Stimulated activated CD8-positive, alpha-beta memory T cell treated with anti-CD3 and anti-CD28 coated beads, Interleukin-15, amount 100 ng/mL, for 1 hour (primary cell): Measurements from ENCODE around the gene MRPS23.

Experiments used
- DNase-seq: peaks from one replicate; pipeline ENCODE4 v3.0.0-alpha.2; 2020; ENCODE audit warnings: low read depth

The MRPS23 gene

DNA sequence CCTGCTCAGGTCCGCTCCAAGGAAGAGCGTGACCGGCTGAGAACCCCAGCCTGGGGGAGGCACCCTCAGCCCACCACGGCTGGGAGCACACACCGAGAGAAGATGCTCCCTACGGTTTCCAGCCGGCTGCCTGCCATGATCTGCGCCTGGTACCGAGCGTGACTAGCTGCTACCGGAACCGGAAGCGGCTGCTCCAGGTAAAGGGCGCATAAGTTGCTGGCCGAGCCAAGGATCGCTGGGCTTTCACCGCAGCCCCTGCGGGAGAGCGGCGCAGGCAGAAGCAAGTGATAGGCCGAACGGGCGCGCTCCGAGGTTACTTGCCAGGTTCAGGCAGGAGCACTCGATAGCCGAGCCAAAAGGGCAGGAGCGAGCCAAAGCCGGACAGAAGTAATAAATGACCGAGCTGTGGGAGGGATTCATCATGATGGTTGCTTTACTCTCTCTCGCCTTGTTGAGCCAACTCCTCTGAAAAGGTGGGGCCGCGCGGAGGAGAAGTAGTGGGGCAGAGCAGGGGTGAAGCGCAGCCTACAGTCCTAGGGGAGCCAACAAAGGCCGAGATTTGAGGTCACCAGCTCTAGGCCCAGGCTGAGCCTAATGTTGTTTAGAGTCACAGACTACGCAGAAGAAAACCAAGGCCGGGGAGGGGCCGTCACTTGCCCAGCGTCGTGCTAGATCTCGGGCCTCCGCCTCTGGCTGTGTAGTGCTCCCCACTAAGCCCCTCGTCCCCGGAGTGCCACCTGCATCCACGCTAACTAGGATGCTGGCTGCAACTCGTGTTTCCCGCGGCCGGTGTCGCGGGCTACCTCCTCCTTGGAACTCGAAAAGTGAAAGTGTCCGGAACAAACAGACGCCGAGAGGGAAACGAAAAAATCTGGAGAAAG, at the start of gene MRPS23:
Gene MRPS23 (minus strand): TSS at position 171 of the 881 bp plus-strand sequence. CDS start 34 bp downstream, at position 137.
- peak; percentile 86 for DNase-seq

DNA sequence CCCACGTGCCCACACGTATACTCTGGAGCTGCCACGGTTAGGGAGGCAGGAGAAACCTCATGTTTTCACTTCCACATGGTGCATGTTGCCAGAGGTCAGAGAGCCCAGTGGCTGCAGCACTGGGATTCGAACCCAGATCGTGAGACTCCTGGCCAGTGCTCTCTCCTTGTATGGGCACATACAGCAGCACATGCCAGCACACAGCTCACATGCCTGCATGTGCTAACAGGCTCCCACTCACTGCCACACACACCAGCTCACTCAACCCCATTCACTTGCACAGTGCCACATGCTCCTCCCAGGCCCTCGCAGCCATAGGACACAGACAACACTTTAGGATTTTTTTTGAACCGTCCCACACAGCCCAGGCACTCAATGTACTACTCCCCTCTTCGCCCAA, 49.5 kb upstream of the MRPS23 start:
- no peak for DNase-seq

GRCh38 chr17:57898487-57899311, 48.9 kb upstream of the MRPS23 start:
- DNase-seq: no peak

DNA sequence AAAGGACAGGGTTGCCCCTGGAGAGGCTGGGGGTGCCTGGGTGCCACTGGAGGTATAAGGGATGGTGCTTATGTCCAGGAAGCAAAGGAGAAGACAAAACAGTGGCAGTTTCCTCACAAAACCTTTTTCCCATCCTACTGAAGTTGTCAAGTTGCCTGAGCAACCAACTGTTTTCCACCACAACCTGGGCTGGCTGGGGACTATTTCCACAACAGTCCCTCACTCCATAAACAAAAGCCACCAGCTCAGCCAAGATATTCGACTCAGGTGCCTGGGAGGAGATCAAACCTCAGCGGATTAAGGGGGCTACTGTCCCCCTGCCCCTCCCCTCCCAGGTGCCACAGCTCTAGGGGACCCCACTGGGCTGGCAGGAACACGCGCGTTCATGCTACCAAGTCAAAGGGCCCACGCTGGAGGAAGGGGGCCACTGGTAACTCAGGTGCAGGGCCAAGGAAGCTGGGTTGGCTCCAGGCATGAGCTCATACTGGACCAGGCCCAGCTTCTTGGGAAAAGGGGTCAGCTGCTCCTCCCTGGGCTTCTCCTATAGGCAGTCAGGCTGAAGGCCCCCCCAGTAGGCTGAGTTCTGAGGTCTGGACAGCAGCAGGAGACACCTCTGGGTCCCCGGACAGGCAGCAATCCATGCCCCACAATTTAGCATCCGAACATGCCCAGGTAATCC, 45.7 kb upstream of the MRPS23 start:
- DNase-seq: no peak

- no peak for DNase-seq
Observed at GRCh38 chr17:57894848-57895247, 45.0 kb upstream of the MRPS23 start.

DNA sequence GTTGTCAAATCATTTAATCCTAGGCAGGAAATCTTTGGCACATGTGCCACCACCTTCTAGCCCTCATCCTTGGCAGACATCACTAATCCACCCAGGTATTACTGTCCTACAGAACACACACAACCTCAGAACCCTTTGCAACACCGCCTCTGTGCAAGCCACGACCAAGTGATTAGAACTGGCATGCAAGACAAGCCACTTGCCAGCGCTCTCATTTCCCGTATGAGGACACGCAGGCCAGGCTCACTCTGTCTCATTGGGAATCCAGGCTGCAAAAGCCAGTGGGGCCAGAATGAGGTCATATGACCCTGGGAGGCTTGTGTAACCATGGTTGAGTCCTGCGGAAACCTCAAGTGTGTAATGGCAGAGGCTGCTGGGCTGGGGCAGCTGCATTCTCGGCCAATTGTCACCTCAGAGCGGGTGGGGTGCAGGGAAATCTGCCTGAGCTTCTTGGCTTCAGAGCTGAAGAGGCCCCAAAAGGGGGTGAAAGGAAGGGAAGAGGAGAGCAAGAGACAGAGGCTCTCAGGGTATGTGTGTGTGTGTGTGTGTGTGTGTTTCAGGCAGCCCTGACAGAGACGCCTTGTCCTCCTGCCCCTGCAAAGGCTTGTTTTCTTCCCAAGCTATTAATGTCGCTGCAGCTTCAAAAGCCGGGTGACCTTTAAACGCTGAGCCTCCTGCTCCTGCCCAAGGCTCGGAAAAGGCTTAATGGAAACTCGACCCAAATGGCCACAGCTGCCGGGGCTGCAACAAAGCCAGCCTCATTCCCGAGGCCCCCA, 43.2 kb upstream of the MRPS23 start:
- no peak for DNase-seq

DNA sequence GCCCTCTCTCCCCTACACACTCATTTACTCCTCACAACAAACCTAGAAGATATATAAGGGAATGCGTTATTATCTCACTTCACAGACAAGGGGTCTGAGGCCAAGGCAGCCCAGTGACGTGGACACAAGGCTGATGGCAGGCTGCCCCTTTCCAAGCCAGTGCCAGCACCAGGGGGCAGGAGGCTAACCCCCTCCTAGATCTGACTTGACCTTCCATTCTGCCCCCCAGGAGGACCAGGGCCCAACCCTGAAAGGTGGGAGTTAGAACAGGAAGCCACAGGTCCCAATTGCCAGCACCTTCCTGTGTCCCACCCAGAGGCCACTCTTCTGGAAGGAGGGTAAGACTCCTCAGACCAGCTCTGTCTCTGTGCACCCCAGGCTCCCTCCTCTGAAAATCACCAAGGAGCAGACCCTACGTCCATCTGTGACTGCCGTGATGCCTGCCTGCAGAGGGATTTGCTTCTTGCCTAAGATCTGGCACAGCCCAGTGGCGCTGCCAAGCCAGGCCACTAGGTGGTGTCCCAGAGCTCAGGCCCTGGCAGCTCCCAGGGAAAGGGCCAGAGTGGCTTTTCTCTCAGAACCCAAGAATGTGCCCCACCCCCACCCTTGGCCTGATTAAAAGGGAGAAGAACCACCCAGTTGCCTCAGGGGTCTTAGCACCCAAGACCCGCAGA, 42.4 kb upstream of the MRPS23 start:
- peak; percentile 71 for DNase-seq

- DNase-seq: no peak
Observed at GRCh38 chr17:57890857-57891232, 41.0 kb upstream of the MRPS23 start.

DNA sequence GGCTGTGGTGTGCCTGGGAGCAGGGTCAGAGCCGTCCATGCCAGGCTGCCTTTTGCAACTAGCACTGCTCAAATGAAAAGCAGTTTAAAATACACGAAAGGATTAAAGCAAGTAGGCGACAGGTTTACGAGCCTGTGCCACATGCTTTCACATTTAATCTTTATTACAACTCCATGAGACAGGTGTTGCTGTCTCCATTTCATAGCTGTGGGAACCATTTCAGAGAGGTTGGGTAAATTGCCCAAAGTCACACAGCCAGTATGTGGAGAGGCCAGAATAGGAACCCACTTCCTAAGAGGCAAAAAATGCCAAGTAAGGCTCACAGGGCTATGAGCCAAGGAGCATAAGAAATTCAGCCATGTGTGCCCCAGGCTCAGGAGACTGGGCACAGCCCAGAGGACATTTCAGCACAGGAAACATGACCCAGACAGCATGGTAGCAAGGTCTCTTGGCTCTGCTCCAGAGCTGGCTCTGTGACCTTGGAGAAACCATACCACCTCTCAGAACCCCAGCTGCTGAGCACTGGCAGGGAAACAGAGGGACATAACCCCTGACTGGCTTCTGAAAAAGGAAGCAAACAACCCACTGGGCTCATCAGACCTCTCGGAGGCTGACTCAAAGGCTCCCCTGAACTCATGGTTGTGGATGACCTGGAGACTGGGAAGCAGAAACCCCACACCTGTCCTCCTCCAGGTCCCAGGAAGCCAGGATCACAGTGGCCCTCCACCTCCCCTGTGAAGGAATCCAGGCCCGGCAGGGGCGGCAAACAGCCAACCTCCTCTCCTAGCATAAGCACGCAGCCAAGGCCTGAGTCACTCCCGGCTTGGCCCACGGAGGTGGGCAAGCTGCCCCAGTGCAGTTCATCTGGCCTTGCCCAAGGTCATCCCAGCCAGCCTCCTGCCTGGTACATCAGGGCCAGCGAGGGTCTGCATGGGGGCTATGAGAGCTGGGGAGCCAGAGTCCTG, 40.3 kb upstream of the MRPS23 start:
- DNase-seq: no peak

- no peak for DNase-seq
Observed at GRCh38 chr17:57889252-57889651, 39.4 kb upstream of the MRPS23 start.

DNA sequence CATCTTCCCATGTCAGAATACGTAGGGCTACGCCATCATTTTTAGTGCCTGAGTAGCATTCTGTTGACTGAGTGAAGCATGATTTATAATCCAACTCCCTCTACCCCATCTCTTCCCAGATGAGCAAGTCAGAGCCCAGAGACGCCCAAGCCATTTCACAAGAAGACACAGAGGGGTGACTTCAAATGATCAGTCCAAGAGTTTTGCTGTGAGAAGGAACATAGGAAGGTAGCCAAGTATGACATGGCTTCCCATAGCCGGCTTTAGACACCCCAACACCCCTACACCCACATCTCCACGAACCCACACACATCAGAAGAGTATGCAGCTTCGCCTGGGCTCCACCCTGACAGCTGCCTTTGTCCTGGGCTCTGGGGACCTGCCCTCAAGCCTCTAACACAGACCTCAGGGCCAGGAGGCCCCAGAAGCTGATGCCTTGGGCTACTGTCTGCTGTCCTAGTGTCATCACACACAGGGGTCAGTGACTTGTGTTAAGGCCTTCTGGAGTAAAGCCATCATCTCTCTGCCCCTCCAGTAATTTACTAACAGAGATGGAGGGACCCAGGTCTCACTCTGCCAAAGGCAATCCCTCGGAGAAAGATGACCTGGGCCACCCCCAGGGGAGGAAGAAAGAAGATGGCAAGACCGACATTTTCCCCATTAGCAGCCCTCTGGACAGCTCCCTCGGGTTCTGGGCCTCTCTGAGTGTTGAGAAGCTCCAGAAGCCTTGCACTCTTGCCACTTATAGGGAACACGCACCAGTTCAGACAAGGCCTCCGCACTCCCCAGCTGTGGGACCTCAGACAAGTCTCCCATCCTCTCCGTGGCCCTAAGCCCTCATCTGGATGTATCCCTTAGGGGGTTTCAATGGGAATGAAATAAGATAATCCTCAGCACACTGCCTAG, 38.7 kb upstream of the MRPS23 start:
- no peak for DNase-seq

GRCh38 chr17:57887161-57887560, 37.3 kb upstream of the MRPS23 start:
- DNase-seq: no peak

GRCh38 chr17:57886020-57886419, 36.2 kb upstream of the MRPS23 start:
- DNase-seq: no peak

GRCh38 chr17:57885148-57885915, 35.5 kb upstream of the MRPS23 start:
- no peak for DNase-seq

DNA sequence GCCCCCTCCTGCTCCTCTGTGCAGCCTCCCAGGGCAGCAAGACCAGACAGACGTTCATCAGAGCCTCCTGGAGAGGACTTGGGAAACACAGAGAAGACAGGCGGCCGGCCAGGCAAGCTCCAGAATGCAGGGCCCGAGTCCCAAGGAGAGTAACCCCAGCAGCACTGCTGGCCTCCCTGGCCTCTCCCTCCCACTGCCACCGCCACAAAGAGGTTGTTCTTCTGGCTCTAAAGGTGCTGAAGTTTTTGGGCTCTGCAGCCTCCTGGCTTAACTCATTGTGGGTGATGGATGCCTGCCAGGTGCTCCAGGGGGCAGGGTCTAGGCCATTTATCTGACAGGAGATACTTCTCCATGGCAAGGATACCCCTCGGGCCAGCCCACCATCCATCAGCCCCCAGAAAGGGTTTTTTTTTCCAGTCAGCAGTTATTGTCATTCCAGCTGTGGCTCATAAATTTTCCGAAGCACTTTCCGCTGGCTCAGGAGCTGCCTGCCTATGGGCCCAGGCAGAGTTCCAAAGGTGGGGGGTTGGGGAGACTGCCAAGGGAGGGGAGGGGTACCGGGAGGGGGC, 32.0 kb upstream of the MRPS23 start:
- no peak for DNase-seq

GRCh38 chr17:57881143-57881542, 31.3 kb upstream of the MRPS23 start:
- DNase-seq: no peak

DNA sequence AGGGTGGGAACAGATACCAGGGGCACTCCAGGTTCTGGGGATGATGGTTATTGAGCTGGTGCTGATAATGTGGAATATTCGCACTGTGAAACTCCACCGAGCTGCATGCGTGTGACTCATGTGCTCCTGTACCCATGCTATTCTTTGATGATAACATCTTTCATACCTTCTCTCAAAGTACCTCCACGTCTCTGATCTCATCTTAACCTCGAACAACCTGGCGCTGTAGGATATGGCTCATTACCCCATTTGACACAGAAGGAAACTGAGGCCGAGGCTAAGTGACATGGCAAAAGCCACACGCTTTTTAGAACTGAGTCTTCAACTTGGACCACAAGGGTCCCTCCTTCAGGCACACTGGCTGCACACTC, 30.2 kb upstream of the MRPS23 start:
- no peak for DNase-seq
